SJCRH30 (cell line): ENCODE measurements around the gene FATE1. TPM values are rescaled to one million over a fixed set of nuclear protein-coding genes. Genes with fewer than 3 reads are reported as not detected.
A peak's percentile ranks its signal among the peaks of the same experiment; 100 is the strongest.

Experiments used
- DNase-seq, 2 experiments: peaks; one replicate each; pipeline ENCODE4 v3.0.0-alpha.2; 2015 to 2020
- H3K27ac ChIP-seq: fragments of 250-450 bp; sonication (Bioruptor Pico); 2 replicates; pipeline ENCODE4 v1.5.1; 2020; ENCODE audit warnings: mild to moderate bottlenecking, moderate library complexity
- H3K27me3 ChIP-seq: fragments of 250-450 bp; sonication (Bioruptor Pico); 2 replicates; pipeline ENCODE4 v1.5.1; 2020; ENCODE audit warnings: mild to moderate bottlenecking, moderate library complexity
- H3K36me3 ChIP-seq: fragments of 250-450 bp; sonication (Bioruptor Pico); 2 replicates; pipeline ENCODE4 v1.5.1; 2020; ENCODE audit warnings: mild to moderate bottlenecking, moderate library complexity
- H3K4me1 ChIP-seq: fragments of 250-450 bp; sonication (Bioruptor Pico); 2 replicates; pipeline ENCODE4 v1.5.1; 2020; ENCODE audit warnings: mild to moderate bottlenecking, moderate library complexity
- H3K4me3 ChIP-seq: fragments of 250-450 bp; sonication (Bioruptor Pico); 2 replicates; pipeline ENCODE4 v1.5.1; 2020; ENCODE audit warnings: mild to moderate bottlenecking, moderate library complexity
- H3K9me3 ChIP-seq: fragments of 250-450 bp; sonication (Bioruptor Pico); replicated peaks from 2 replicates; pipeline ENCODE4 v1.5.1; 2020; ENCODE audit warnings: mild to moderate bottlenecking, moderate library complexity
- total RNA-seq: library from RNA; depleted of rRNA; stranded (reverse); fragments of >200 nt; shearing (Covaris generic); gene quantifications from 2 replicates; pipeline ENCODE4 v1.2.3, GENCODE V29; 2014

FATE1 gene
- total RNA-seq, 1 experiment from 2014 or later, result 0.28 TPM

GRCh38 chrX:151699746-151700145 is 16.1 kb upstream of the FATE1 start:
- H3K4me1 ChIP-seq, result no peaks in the 10 kb centered on the region
- no peaks in the 10 kb centered on the region for H3K9me3 ChIP-seq
- no peak overlapping the region for H3K27ac ChIP-seq
- H3K27me3 ChIP-seq, result no peaks in the 10 kb centered on the region
- no peaks in the 10 kb centered on the region for H3K36me3 ChIP-seq
- DNase-seq, result no peak
- no peak overlapping the region for H3K4me3 ChIP-seq

- H3K27ac ChIP-seq, result no peak overlapping the region
- H3K36me3 ChIP-seq, result no peaks in the 10 kb centered on the region
- H3K27me3 ChIP-seq, result no peaks in the 10 kb centered on the region
- H3K4me3 ChIP-seq, result no peak overlapping the region
- no peaks in the 10 kb centered on the region for H3K4me1 ChIP-seq
- DNase-seq, result no peak
- no peaks in the 10 kb centered on the region for H3K9me3 ChIP-seq
Observed at GRCh38 chrX:151700581-151700980, 15.3 kb upstream of the FATE1 start.

GRCh38 chrX:151701071-151701470 is 14.8 kb upstream of the FATE1 start:
- Histone ChIP-seq H3K9me3 (no peaks in the 10 kb centered on the region), H3K4me3 (no peak overlapping the region), H3K27ac (no peak overlapping the region), H3K36me3 (no peaks in the 10 kb centered on the region), H3K4me1 (no peaks in the 10 kb centered on the region), H3K27me3 (no peaks in the 10 kb centered on the region)
- no peak for DNase-seq

- Histone ChIP-seq H3K27ac (no peak overlapping the region), H3K4me3 (no peak overlapping the region), H3K9me3 (no peaks in the 10 kb centered on the region), H3K36me3 (no peaks in the 10 kb centered on the region), H3K4me1 (no peaks in the 10 kb centered on the region), H3K27me3 (no peaks in the 10 kb centered on the region)
- no peak for DNase-seq
Observed at GRCh38 chrX:151701531-151701930, 14.3 kb upstream of the FATE1 start.

GRCh38 chrX:151702026-151702714 is 13.7 kb upstream of the FATE1 start:
- no peak for DNase-seq
- H3K36me3 ChIP-seq, result no peaks in the 10 kb centered on the region
- H3K4me3 ChIP-seq, result no peak overlapping the region
- no peak overlapping the region for H3K27ac ChIP-seq
- no peaks in the 10 kb centered on the region for H3K4me1 ChIP-seq
- H3K9me3 ChIP-seq, result no peaks in the 10 kb centered on the region
- no peaks in the 10 kb centered on the region for H3K27me3 ChIP-seq

GRCh38 chrX:151702741-151703340 is 13.0 kb upstream of the FATE1 start:
- Histone ChIP-seq H3K4me3 (no peak overlapping the region), H3K27ac (no peak overlapping the region), H3K27me3 (no peaks in the 10 kb centered on the region), H3K4me1 (no peaks in the 10 kb centered on the region), H3K36me3 (no peaks in the 10 kb centered on the region), H3K9me3 (no peaks in the 10 kb centered on the region)
- no peak for DNase-seq

- Histone ChIP-seq H3K36me3 (no peaks in the 10 kb centered on the region), H3K27ac (no peak overlapping the region), H3K27me3 (no peaks in the 10 kb centered on the region), H3K4me1 (no peaks in the 10 kb centered on the region), H3K4me3 (no peak overlapping the region), H3K9me3 (no peaks in the 10 kb centered on the region)
- peak; percentile 32 to 45 for DNase-seq
Observed at GRCh38 chrX:151703487-151703886, 12.3 kb upstream of the FATE1 start.

GRCh38 chrX:151704041-151704663 is 11.7 kb upstream of the FATE1 start:
- H3K36me3 ChIP-seq, result no peaks in the 10 kb centered on the region
- no peak overlapping the region for H3K27ac ChIP-seq
- H3K4me1 ChIP-seq, result no peaks in the 10 kb centered on the region
- no peaks in the 10 kb centered on the region for H3K27me3 ChIP-seq
- H3K4me3 ChIP-seq, result no peak overlapping the region
- no peaks in the 10 kb centered on the region for H3K9me3 ChIP-seq
- peak in 1 of 2 experiments; percentile 17 for DNase-seq

- Histone ChIP-seq H3K27me3 (no peaks in the 10 kb centered on the region), H3K4me3 (no peak overlapping the region), H3K4me1 (no peaks in the 10 kb centered on the region), H3K36me3 (no peaks in the 10 kb centered on the region), H3K27ac (no peak overlapping the region), H3K9me3 (no peaks in the 10 kb centered on the region)
- DNase-seq, result no peak
Observed at GRCh38 chrX:151708821-151709220, 7.0 kb upstream of the FATE1 start.

GRCh38 chrX:151710457-151710856 is 5.4 kb upstream of the FATE1 start:
- no peak for DNase-seq
- no peak overlapping the region for H3K27ac ChIP-seq
- no peaks in the 10 kb centered on the region for H3K9me3 ChIP-seq
- H3K36me3 ChIP-seq, result no peaks in the 10 kb centered on the region
- no peak overlapping the region for H3K4me3 ChIP-seq
- 0 out of 2 replicates have a peak, but pooled peaks cover 2% of the 10 kb centered on the region for H3K4me1 ChIP-seq
- no peaks in the 10 kb centered on the region for H3K27me3 ChIP-seq

GRCh38 chrX:151711154-151711553 is 4.7 kb upstream of the FATE1 start:
- no peak overlapping the region for H3K4me3 ChIP-seq
- 0 out of 2 replicates have a peak, but pooled peaks cover 2% of the 10 kb centered on the region for H3K4me1 ChIP-seq
- DNase-seq, result no peak
- no peaks in the 10 kb centered on the region for H3K9me3 ChIP-seq
- no peaks in the 10 kb centered on the region for H3K36me3 ChIP-seq
- H3K27ac ChIP-seq, result no peak overlapping the region
- no peaks in the 10 kb centered on the region for H3K27me3 ChIP-seq

- no peaks in the 10 kb centered on the region for H3K36me3 ChIP-seq
- H3K27ac ChIP-seq, result no peak overlapping the region
- H3K9me3 ChIP-seq, result no peaks in the 10 kb centered on the region
- peak in 1 of 2 experiments; percentile 10 for DNase-seq
- 0 out of 2 replicates have a peak, but pooled peaks cover 2% of the 10 kb centered on the region for H3K4me1 ChIP-seq
- H3K27me3 ChIP-seq, result no peaks in the 10 kb centered on the region
- H3K4me3 ChIP-seq, result no peak overlapping the region
Observed at GRCh38 chrX:151711787-151712186, 4.0 kb upstream of the FATE1 start.

- DNase-seq, result no peak
- H3K36me3 ChIP-seq, result no peaks in the 10 kb centered on the region
- H3K4me3 ChIP-seq, result no peak overlapping the region
- H3K27ac ChIP-seq, result no peak overlapping the region
- no peaks in the 10 kb centered on the region for H3K27me3 ChIP-seq
- H3K9me3 ChIP-seq, result no peaks in the 10 kb centered on the region
- H3K4me1 ChIP-seq, result 0 out of 2 replicates have a peak, but pooled peaks cover 2% of the 10 kb centered on the region
Observed at GRCh38 chrX:151712253-151712652, 3.6 kb upstream of the FATE1 start.

GRCh38 chrX:151713849-151714248 is 2.0 kb upstream of the FATE1 start:
- peak; percentile 33 to 56 for DNase-seq
- 0 out of 2 replicates have a peak, but pooled peaks cover 2% of the 10 kb centered on the region for H3K4me1 ChIP-seq
- H3K9me3 ChIP-seq, result no peaks in the 10 kb centered on the region
- no peak overlapping the region for H3K4me3 ChIP-seq
- H3K27me3 ChIP-seq, result no peaks in the 10 kb centered on the region
- H3K27ac ChIP-seq, result no peak overlapping the region
- no peaks in the 10 kb centered on the region for H3K36me3 ChIP-seq

GRCh38 chrX:151714362-151714761 is 1.5 kb upstream of the FATE1 start:
- peak; percentile 14 to 41 for DNase-seq
- 0 out of 2 replicates have a peak, but pooled peaks cover 2% of the 10 kb centered on the region for H3K4me1 ChIP-seq
- no peak overlapping the region for H3K27ac ChIP-seq
- no peak overlapping the region for H3K4me3 ChIP-seq
- no peaks in the 10 kb centered on the region for H3K36me3 ChIP-seq
- H3K27me3 ChIP-seq, result no peaks in the 10 kb centered on the region
- H3K9me3 ChIP-seq, result no peaks in the 10 kb centered on the region
